HL-60 (cell line): ENCODE data around the gene IFITM1.
"Not testable (repeated sequence)": the region's sequence is repeated elsewhere in the genome, so short reads cannot be mapped to it uniquely, and the experiment has no call there.

ENCODE experiments used
- POLR2AphosphoS5 ChIP-seq: IDR thresholded peaks from 2 replicates; pipeline ENCODE4 v1.6.1; 2012; ENCODE audit warnings: low read depth
- TF ChIP-seq, protein P1 (sequence below): IDR thresholded peaks from one replicate; pipeline ENCODE4 v1.5.1; 2011; ENCODE audit warnings: low read length, control low read depth, inconsistent platforms; ENCODE audit not compliant: insufficient read depth

DNA sequence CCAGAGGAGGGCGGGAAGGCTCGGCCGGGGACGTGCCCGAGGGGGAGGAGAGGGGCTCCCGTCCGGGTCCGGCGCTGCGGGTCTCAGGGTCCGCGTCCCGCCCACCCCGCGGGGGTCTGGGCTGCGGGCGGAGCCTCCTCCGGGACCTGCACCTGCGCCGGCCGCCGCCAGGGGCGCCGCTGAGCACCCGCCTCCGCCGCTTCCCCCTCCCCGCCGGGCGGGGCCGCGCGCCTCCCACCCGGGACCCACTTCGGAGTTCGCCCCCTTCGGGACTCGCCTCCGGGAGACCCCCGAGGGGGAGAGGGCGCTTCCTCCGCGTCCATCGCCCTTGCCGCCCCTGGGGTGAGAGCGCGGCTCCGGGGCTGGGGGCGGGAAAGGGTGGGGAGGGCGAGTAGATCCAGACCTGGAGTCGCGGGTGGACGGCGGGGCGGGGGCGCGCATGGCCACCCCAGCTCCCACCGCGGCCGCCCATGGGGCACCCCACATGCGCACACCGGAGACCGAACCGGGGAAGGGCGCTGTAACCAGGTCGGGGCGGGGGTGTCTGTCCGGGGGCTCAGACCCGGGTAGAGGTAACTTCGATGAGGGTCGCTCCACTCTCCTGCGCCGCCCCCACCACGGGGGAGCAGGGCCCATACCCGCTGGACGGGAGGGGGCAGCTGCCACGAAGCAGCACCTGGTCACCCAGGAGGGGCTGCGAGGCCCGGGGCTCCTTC lies 4.7 kb downstream of the IFITM1 start:
- TF ChIP-seq, protein P1, sequence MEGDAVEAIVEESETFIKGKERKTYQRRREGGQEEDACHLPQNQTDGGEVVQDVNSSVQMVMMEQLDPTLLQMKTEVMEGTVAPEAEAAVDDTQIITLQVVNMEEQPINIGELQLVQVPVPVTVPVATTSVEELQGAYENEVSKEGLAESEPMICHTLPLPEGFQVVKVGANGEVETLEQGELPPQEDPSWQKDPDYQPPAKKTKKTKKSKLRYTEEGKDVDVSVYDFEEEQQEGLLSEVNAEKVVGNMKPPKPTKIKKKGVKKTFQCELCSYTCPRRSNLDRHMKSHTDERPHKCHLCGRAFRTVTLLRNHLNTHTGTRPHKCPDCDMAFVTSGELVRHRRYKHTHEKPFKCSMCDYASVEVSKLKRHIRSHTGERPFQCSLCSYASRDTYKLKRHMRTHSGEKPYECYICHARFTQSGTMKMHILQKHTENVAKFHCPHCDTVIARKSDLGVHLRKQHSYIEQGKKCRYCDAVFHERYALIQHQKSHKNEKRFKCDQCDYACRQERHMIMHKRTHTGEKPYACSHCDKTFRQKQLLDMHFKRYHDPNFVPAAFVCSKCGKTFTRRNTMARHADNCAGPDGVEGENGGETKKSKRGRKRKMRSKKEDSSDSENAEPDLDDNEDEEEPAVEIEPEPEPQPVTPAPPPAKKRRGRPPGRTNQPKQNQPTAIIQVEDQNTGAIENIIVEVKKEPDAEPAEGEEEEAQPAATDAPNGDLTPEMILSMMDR: not testable (repeated sequence)
- TF ChIP-seq POLR2AphosphoS5: not testable (repeated sequence)
